ENCODE data around the gene KCNK4.

DNA sequence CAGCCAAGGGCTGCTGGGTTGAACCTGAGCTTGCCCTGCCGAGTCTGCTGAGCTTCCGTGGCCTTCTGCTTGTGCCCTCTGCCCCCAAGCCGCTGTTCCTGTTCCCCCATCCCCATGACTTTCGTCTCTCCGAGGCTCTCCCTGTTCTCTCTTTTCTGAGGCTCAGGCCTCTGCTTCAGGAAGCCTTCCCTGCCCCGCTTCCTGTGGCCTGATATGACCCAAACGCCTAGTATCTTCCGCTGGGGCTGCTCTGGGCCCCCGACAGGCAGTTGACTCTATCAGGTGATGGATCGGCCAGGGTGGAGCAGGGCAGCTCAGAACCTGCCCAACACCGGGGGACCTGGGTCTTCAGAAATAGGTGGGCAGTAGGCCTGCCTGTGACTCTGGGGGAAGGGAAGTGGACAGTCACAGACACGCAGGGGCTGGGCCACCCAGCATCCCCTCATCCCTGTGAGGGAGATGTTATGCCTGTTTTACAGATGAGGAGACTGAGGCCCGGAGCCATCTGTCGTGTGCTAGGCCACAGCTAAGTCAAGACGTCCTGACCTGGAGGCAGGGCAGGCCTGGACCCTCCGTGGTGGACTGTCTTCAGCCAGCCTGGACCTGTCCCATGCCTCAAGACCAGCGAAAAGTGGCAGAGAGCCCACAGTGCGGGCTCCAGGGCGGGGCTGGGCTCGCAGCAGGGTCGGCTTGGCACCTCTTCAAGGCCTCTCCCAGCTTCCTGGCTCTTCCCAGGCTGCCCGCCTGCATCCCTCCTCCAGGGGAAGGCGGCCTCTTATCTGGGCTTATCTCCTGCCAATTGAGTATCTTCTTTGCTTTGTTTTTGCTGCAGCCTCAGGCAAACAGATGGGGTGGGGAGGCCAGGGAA, 22.8 kb upstream of the KCNK4 start:
- TF ChIP-seq, protein P1, sequence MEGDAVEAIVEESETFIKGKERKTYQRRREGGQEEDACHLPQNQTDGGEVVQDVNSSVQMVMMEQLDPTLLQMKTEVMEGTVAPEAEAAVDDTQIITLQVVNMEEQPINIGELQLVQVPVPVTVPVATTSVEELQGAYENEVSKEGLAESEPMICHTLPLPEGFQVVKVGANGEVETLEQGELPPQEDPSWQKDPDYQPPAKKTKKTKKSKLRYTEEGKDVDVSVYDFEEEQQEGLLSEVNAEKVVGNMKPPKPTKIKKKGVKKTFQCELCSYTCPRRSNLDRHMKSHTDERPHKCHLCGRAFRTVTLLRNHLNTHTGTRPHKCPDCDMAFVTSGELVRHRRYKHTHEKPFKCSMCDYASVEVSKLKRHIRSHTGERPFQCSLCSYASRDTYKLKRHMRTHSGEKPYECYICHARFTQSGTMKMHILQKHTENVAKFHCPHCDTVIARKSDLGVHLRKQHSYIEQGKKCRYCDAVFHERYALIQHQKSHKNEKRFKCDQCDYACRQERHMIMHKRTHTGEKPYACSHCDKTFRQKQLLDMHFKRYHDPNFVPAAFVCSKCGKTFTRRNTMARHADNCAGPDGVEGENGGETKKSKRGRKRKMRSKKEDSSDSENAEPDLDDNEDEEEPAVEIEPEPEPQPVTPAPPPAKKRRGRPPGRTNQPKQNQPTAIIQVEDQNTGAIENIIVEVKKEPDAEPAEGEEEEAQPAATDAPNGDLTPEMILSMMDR (IDR thresholded peaks at IDR 0.05), result no peak
- no peak for TF ChIP-seq SIN3A (IDR thresholded peaks at IDR 0.05; ENCODE audit: borderline replicate concordance, insufficient read depth, low read depth, low read length)
